ENCODE data around the gene MAP7D2.
A peak's percentile ranks its signal among the peaks of the same experiment; 100 is the strongest.

The MAP7D2 gene

GRCh38 chrX:19991350-19991718 is 125.4 kb downstream of the MAP7D2 start:
- Histone ChIP-seq H3K9me3 (ENCODE audit: control insufficient read depth, insufficient read depth, low read length) (no peaks in the 10 kb centered on the region), H3K36me3 (ENCODE audit: insufficient read depth, low read length) (no peaks in the 10 kb centered on the region), H3K4me1 (ENCODE audit: insufficient read depth, low read length) (no peaks in the 10 kb centered on the region), H3K9ac (ENCODE audit: low read depth, low read length) (no peak overlapping the region; the same call in 1 of the 2 replicates)

GRCh38 chrX:19990556-19991349 is 126.0 kb downstream of the MAP7D2 start, which contains the start of gene BCLAF3:
BCLAF3 (minus strand) TSS chrX:19991061; CDS start chrX:19970264, 20,797 bp downstream.
- H3K9ac ChIP-seq (ENCODE audit: low read depth, low read length) = peak within 1 kb of the TSS; percentile 60
- H3K36me3 ChIP-seq (ENCODE audit: insufficient read depth, low read length) = no peaks in the 10 kb centered on the region
- no peaks in the 10 kb centered on the region for H3K9me3 ChIP-seq (ENCODE audit: control insufficient read depth, insufficient read depth, low read length)
- no peaks in the 10 kb centered on the region for H3K4me1 ChIP-seq (ENCODE audit: insufficient read depth, low read length)

- Histone ChIP-seq H3K9me3 (ENCODE audit: control insufficient read depth, insufficient read depth, low read length) (no peaks in the 10 kb centered on the region), H3K9ac (ENCODE audit: low read depth, low read length) (peak overlapping the region; percentile 60), H3K4me1 (ENCODE audit: insufficient read depth, low read length) (no peaks in the 10 kb centered on the region), H3K36me3 (ENCODE audit: insufficient read depth, low read length) (no peaks in the 10 kb centered on the region)
These were observed 126.6 kb downstream of the MAP7D2 start for GRCh38 chrX:19990151-19990555.

GRCh38 chrX:19987856-19988255 is 128.9 kb downstream of the MAP7D2 start:
- no peaks in the 10 kb centered on the region for H3K36me3 ChIP-seq (ENCODE audit: insufficient read depth, low read length)
- no peak overlapping the region for H3K9ac ChIP-seq (ENCODE audit: low read depth, low read length)
- no peaks in the 10 kb centered on the region for H3K4me1 ChIP-seq (ENCODE audit: insufficient read depth, low read length)
- H3K9me3 ChIP-seq (ENCODE audit: control insufficient read depth, insufficient read depth, low read length) = no peaks in the 10 kb centered on the region

- no peaks in the 10 kb centered on the region for H3K9me3 ChIP-seq (ENCODE audit: control insufficient read depth, insufficient read depth, low read length)
- H3K36me3 ChIP-seq (ENCODE audit: insufficient read depth, low read length) = no peaks in the 10 kb centered on the region
- no peak overlapping the region for H3K9ac ChIP-seq (ENCODE audit: low read depth, low read length)
- peaks cover 5% of the 10 kb centered on the region; the same call in 1 of the 2 replicates for H3K4me1 ChIP-seq (ENCODE audit: insufficient read depth, low read length)
These were observed 130.2 kb downstream of the MAP7D2 start for GRCh38 chrX:19986531-19986930.

- Histone ChIP-seq H3K36me3 (ENCODE audit: insufficient read depth, low read length) (no peaks in the 10 kb centered on the region), H3K9ac (ENCODE audit: low read depth, low read length) (no peak overlapping the region), H3K9me3 (ENCODE audit: control insufficient read depth, insufficient read depth, low read length) (peaks cover 6% of the 10 kb centered on the region; the same call in 1 of the 2 replicates), H3K4me1 (ENCODE audit: insufficient read depth, low read length) (peaks cover 5% of the 10 kb centered on the region; the same call in 1 of the 2 replicates)
These were observed 134.8 kb downstream of the MAP7D2 start for GRCh38 chrX:19981947-19982346.

- peaks cover 6% of the 10 kb centered on the region; the same call in 1 of the 2 replicates for H3K9me3 ChIP-seq (ENCODE audit: control insufficient read depth, insufficient read depth, low read length)
These were observed 140.9 kb downstream of the MAP7D2 start for GRCh38 chrX:19975845-19976244.

GRCh38 chrX:19972984-19973383 is 143.7 kb downstream of the MAP7D2 start:
- H3K9me3 ChIP-seq (ENCODE audit: control insufficient read depth, insufficient read depth, low read length) = peaks cover 6% of the 10 kb centered on the region; the same call in 1 of the 2 replicates
- no peaks in the 10 kb centered on the region for H3K4me1 ChIP-seq (ENCODE audit: insufficient read depth, low read length)
- H3K36me3 ChIP-seq (ENCODE audit: insufficient read depth, low read length) = no peaks in the 10 kb centered on the region
- no peak overlapping the region for H3K9ac ChIP-seq (ENCODE audit: low read depth, low read length)

More at GRCh38 chrX:19975845-19976244, 140.9 kb downstream of the MAP7D2 start:
- H3K4me1 ChIP-seq (ENCODE audit: insufficient read depth, low read length) = no peaks in the 10 kb centered on the region
- H3K36me3 ChIP-seq (ENCODE audit: insufficient read depth, low read length) = no peaks in the 10 kb centered on the region
- H3K9ac ChIP-seq (ENCODE audit: low read depth, low read length) = no peak overlapping the region

GRCh38 chrX:19968276-19968675 is 148.4 kb downstream of the MAP7D2 start:
- Histone ChIP-seq H3K9me3 (ENCODE audit: control insufficient read depth, insufficient read depth, low read length) (no peaks in the 10 kb centered on the region), H3K4me1 (ENCODE audit: insufficient read depth, low read length) (no peaks in the 10 kb centered on the region), H3K36me3 (ENCODE audit: insufficient read depth, low read length) (peaks cover 5% of the 10 kb centered on the region; the same call in 1 of the 2 replicates), H3K9ac (ENCODE audit: low read depth, low read length) (no peak overlapping the region)

GRCh38 chrX:19966056-19966455 is 150.7 kb downstream of the MAP7D2 start:
- Histone ChIP-seq H3K4me1 (ENCODE audit: insufficient read depth, low read length) (no peaks in the 10 kb centered on the region), H3K36me3 (ENCODE audit: insufficient read depth, low read length) (peaks cover 5% of the 10 kb centered on the region; the same call in 1 of the 2 replicates), H3K9ac (ENCODE audit: low read depth, low read length) (no peak overlapping the region), H3K9me3 (ENCODE audit: control insufficient read depth, insufficient read depth, low read length) (no peaks in the 10 kb centered on the region)

- H3K36me3 ChIP-seq (ENCODE audit: insufficient read depth, low read length) = peaks cover 5% of the 10 kb centered on the region; the same call in 1 of the 2 replicates
- no peak overlapping the region for H3K9ac ChIP-seq (ENCODE audit: low read depth, low read length)
- no peaks in the 10 kb centered on the region for H3K4me1 ChIP-seq (ENCODE audit: insufficient read depth, low read length)
- H3K9me3 ChIP-seq (ENCODE audit: control insufficient read depth, insufficient read depth, low read length) = no peaks in the 10 kb centered on the region
These were observed 152.5 kb downstream of the MAP7D2 start for GRCh38 chrX:19964017-19964710.

GRCh38 chrX:19960913-19961312 is 155.8 kb downstream of the MAP7D2 start:
- Histone ChIP-seq H3K36me3 (ENCODE audit: insufficient read depth, low read length) (no peaks in the 10 kb centered on the region), H3K4me1 (ENCODE audit: insufficient read depth, low read length) (no peaks in the 10 kb centered on the region), H3K9ac (ENCODE audit: low read depth, low read length) (no peak overlapping the region), H3K9me3 (ENCODE audit: control insufficient read depth, insufficient read depth, low read length) (no peaks in the 10 kb centered on the region)

- Histone ChIP-seq H3K9ac (ENCODE audit: low read depth, low read length) (no peak overlapping the region), H3K4me1 (ENCODE audit: insufficient read depth, low read length) (no peaks in the 10 kb centered on the region), H3K36me3 (ENCODE audit: insufficient read depth, low read length) (no peaks in the 10 kb centered on the region), H3K9me3 (ENCODE audit: control insufficient read depth, insufficient read depth, low read length) (no peaks in the 10 kb centered on the region)
These were observed 157.9 kb downstream of the MAP7D2 start for GRCh38 chrX:19958552-19959486.

GRCh38 chrX:19956923-19957322 is 159.8 kb downstream of the MAP7D2 start:
- H3K9ac ChIP-seq (ENCODE audit: low read depth, low read length) = no peak overlapping the region
- H3K4me1 ChIP-seq (ENCODE audit: insufficient read depth, low read length) = no peaks in the 10 kb centered on the region
- H3K9me3 ChIP-seq (ENCODE audit: control insufficient read depth, insufficient read depth, low read length) = no peaks in the 10 kb centered on the region
- peaks cover 3% of the 10 kb centered on the region; the same call in 1 of the 2 replicates for H3K36me3 ChIP-seq (ENCODE audit: insufficient read depth, low read length)

All from ES-I3 (cell line).